Kidney tubule cell (primary cell): ENCODE data around the gene TNFSF9.
A peak's percentile ranks its signal among the peaks of the same experiment; 100 is the strongest.
"Not testable (repeated sequence)": the region's sequence is repeated elsewhere in the genome, so short reads cannot be mapped to it uniquely, and the experiment has no call there.

Source experiments
- DNase-seq: peaks from one replicate; pipeline ENCODE4 v3.0.0-alpha.2; 2018; ENCODE audit warnings: low spot score

The TNFSF9 gene

DNA sequence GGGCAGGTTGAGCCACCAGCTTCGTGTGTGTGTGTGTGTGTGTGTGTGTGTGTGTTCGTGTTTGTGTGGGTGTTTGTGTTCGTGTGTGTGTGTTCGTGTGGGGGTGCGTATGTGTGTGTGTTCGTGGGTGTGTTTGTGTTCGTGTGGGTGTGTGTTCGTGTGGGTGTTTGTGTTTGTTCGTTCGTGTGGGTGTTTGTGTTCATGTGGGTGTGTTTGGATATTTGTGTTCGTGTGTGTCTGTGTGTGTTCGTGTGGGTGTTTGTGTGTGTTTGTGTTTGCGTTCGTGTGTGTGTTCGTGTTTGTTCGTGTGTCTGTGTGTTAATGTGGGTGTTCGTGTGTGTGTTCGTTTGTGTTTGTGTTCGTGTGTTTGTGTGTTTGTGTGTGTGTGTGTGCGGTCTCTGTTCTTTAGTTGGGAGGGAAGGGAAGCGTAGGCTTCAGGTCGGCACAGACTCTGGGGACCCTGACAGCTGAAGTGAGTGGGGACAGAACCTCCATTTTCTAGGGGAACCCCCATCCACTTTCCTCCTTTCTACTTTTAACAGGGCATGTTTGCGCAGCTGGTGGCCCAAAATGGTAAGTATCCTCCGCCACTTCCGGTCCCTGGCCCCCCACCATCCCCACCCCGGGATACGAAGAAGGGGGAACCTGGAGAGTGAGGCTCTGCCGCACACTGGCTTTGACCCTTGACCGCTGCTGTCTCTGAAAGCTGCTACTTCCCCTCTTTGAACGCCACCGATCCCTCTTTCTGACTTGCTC lies 1.6 kb downstream of the TNFSF9 start:
- no peak for DNase-seq

DNA sequence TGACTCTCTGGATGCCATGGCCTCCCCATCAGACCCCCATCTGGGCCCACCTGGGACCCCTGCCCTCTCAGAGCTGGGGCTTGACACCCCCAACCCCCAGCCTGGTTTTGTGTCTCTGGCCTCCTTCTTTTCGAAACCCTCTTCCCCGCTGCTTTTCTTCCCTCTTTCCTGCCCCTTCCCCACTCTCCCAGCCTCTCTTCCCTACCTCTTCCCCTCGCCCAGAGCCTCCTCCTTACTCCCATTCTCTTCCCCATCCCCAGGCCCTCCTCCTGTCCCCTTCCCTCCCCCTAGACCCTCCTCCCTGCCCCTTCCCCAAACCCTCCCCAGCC lies 2.1 kb downstream of the TNFSF9 start:
- DNase-seq = no peak

DNA sequence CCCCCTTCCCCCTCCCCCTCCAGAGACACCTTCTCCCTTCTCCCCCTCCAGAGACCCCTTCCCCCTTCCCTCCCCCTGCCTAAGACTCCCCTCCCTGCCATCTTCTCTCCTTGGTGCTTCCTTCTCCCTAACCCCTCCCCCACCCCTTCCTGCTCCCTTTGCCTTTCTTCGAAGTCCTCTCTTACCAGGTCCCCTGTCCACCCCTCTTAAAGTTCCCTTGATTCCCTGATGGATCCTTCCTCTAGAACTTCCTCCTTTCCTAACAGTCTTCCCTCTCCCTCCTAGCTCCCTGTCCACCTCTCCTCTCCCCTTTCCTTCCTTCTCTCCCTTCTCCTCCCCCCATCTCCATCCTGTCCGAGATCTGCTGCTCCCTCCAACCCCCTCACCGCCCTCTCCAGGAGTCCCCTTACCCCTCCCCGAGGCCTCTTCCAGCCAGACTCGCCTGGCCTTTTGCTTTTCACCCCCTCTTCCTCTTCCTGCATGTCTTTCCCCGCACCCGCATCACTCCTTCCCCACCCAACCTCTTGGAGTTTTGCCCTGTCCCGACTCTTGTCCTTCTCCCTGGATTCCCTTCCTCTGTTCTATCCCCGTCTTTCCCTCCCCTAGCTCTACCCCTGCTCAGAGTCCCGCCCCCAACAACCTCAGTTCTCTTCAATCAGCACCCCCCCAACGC lies 3.1 kb downstream of the TNFSF9 start:
- DNase-seq = no peak

DNA sequence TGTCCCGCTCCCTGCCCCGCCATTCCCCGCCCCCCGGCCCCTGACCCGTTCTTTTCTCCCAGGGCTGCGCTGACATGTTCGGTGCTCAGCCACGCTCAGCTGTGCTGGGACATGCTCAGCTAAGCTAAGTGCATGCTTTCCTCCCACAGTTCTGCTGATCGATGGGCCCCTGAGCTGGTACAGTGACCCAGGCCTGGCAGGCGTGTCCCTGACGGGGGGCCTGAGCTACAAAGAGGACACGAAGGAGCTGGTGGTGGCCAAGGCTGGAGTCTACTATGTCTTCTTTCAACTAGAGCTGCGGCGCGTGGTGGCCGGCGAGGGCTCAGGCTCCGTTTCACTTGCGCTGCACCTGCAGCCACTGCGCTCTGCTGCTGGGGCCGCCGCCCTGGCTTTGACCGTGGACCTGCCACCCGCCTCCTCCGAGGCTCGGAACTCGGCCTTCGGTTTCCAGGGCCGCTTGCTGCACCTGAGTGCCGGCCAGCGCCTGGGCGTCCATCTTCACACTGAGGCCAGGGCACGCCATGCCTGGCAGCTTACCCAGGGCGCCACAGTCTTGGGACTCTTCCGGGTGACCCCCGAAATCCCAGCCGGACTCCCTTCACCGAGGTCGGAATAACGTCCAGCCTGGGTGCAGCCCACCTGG lies 3.7 kb downstream of the TNFSF9 start:
- DNase-seq = no peak

DNA sequence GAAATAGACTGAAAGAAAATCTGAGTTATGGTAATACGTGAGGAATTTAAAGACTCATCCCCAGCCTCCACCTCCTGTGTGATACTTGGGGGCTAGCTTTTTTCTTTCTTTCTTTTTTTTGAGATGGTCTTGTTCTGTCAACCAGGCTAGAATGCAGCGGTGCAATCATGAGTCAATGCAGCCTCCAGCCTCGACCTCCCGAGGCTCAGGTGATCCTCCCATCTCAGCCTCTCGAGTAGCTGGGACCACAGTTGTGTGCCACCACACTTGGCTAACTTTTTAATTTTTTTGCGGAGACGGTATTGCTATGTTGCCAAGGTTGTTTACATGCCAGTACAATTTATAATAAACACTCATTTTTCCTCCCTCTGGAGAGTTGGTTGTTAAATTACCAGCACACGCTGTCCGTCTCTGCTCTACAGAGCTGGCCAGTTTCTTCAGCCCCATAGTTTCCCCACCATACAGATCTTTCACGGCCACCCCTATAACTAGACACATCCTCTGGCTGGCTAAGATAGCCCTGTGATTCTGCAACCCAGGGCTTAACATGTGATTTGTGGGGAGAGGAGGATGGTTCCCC lies 4.8 kb downstream of the TNFSF9 start:
- no peak for DNase-seq

GRCh38 chr19:6539514-6539913 lies 8.7 kb downstream of the TNFSF9 start:
- no peak for DNase-seq

GRCh38 chr19:6540918-6541689 lies 10.3 kb downstream of the TNFSF9 start:
- DNase-seq = peak; percentile 31

DNA sequence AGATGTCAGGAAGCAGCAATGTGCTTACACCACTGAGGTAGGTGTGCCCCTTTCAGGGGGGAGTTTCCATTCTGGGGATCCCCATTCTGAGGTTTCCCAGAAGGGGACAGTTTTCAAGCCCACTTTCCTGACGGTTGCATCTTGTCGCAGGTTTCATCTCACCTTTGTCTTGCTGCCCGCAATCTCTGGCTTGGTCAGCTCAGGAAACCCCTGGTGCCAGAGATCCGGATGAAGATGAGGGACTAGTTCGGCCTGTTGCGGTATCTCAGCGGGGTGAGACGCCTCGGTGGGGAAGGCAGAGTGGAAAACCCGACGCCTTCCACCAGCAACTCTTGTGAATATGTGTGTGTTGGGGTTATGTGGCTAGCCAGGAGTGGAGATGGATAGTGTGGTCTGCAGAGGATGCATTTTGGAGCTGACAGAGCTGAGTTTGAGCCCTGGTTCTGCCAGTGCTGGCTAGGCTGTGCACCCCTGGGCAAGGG lies 13.1 kb downstream of the TNFSF9 start:
- DNase-seq = no peak

DNA sequence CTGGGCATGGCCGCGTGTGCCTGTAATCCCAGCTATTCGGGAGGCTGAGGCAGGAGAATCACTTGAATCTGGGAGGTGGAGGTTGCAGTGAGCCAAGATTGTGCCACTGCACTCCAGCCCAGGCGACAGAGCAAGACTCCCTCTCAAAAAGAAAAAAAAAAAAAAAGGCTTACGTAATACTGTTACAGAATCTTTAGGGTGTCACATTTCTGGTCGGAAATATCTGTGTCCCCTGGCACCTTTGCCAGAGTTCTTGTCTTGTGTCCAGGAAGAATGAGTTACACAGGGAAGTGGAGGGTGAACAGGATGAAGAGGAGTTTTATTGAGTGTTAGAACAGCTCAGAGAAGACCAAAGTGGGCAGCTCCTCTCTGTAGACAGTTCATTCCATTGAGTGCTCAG lies 19.9 kb downstream of the TNFSF9 start:
- not testable (repeated sequence) for DNase-seq

GRCh38 chr19:6551091-6551490 lies 20.3 kb downstream of the TNFSF9 start:
- no peak for DNase-seq

GRCh38 chr19:6551607-6552450 lies 21.0 kb downstream of the TNFSF9 start:
- no peak for DNase-seq

DNA sequence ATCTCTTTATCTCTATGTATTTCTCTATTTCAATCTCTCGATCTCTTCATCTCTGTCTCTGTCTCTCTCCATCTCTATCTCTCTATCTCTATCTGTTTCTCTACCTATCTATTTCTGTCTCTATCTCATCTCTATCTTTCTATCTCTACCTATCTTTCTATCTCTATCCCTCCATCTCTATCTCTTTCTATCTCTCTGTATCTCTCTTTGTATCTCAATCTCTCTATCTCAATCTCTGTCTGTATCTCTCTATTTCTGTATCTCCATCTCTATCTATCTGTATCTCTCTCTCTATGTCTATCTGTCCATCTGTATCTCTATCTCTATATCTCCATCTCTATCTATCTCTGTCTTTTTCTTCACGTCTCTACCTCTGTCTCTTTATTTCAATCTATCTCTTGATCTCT lies 25.2 kb downstream of the TNFSF9 start:
- no peak for DNase-seq

DNA sequence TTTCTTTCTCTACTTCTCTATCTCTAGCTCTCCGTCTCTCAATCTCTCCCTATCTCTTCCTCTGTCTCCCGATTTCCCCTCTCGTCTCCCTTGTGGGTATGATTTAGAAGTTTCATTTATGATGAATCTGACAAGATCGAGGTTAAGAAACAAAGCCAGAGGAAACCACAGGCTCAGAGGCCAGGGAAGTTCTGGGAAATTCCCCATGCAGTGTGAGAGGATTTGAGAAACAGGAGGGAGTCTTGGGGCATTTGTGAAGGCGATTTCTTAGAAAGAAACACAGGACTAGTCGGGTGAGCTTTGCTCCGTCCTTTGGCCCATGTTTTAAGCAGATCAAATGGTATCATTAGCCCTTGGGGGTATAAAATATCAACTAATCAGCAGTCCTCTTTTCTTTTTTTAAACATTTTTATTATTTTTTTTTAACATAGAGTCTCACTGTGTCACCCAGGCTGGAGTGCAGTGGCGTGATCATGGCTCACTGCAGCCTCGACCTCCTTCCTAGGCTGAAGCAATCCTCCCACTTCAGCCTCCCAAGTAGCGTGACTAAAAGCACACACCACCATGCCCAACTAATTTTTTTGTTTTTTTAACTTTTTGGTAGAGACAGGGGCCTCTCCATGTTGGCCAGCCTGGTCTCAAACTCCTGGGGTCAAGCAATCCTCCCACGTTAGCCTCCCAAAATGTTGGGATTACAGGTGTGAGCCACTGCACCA lies 25.8 kb downstream of the TNFSF9 start:
- peak; percentile 63 for DNase-seq

- not testable (repeated sequence) for DNase-seq
Observed at GRCh38 chr19:6562437-6562836, 31.6 kb downstream of the TNFSF9 start.

- DNase-seq = peak; percentile 13
Observed at GRCh38 chr19:6564393-6564792, 33.6 kb downstream of the TNFSF9 start.

GRCh38 chr19:6566727-6567126 lies 35.9 kb downstream of the TNFSF9 start:
- DNase-seq = not testable (repeated sequence)

GRCh38 chr19:6568010-6568526 lies 37.2 kb downstream of the TNFSF9 start:
- DNase-seq = no peak

- DNase-seq = no peak
Observed at GRCh38 chr19:6568816-6569215, 38.0 kb downstream of the TNFSF9 start.

DNA sequence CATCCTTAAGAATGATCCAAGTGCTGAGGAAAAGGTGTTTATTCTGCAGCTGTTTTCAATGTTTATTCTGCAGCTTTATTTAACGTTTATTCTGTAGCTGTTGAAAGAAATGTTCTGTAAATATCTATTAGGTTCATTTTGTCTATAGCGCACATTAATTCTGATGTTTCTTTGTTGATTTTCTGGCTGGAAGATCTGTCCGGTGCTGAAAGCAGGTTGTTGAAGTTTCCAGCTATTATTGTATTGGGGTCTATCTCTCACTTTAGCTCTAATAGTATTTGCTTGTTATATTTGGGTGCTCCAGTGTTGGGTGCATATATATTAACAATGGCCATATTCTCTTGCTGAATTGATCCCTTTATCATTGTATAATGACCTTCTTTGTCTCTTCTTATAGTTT lies 39.9 kb downstream of the TNFSF9 start:
- DNase-seq = no peak

- DNase-seq = no peak
Observed at GRCh38 chr19:6571167-6571566, 40.3 kb downstream of the TNFSF9 start.
